ENCODE measurements around the gene STAT3.

STAT3 gene

DNA sequence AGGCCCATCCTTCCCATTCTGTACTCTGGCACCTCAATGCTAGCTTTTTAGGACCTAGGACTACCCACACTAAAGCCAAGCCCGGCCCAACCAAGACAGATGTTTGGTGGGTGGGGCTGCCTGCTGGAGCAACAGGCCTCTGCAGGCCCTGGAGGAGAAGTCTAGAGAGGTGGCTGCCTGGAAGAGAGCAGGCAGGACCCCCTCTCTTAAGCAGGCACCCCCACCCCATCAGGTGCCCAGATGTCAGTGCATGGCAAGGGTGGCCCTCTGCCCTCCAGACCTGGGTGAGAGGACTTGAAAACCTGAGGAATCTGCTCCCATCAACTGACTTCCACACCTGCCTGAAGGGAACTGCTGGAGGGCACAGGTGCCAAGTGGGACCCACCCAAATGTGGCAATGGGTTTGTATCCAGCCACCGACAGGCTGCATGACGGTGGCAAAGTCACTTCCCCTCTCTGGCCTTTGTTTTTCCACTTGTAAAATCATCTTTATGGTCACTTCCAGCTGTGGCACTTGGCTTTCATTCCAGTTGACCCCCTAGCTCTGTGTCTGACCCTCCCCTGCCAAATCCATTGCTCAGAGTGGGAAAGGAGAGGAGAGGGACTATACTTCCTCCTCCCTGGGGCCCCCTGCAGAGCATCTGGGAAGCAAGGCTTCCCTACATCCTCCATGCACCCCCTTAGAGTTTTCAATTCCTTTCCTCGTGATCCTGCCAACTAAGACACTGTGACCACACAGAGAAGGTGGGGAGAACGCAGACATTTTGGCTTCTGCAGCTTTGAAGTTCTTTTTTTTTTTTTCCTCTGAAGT, 101.6 kb downstream of the STAT3 start:
- no peaks in the 10 kb centered on the region for H3K79me2 ChIP-seq
- no peaks in the 10 kb centered on the region for H3K9me3 ChIP-seq (ENCODE audit: control insufficient read depth, low read length)
- H3K27ac ChIP-seq = peak overlapping the region; percentile 41
- H3K4me3 ChIP-seq (ENCODE audit: low read depth, low read length) = no peak overlapping the region
- no peaks in the 10 kb centered on the region for H3K27me3 ChIP-seq (ENCODE audit: control insufficient read depth, insufficient read depth, low read length)
- H3K9ac ChIP-seq = no peak overlapping the region
- no peak overlapping the region for H3K4me2 ChIP-seq (ENCODE audit: low read length)
- peaks cover 4% of the 10 kb centered on the region for H3K4me1 ChIP-seq
- peak overlapping the region; percentile 66 for H2AFZ ChIP-seq
- TF ChIP-seq, protein P1, sequence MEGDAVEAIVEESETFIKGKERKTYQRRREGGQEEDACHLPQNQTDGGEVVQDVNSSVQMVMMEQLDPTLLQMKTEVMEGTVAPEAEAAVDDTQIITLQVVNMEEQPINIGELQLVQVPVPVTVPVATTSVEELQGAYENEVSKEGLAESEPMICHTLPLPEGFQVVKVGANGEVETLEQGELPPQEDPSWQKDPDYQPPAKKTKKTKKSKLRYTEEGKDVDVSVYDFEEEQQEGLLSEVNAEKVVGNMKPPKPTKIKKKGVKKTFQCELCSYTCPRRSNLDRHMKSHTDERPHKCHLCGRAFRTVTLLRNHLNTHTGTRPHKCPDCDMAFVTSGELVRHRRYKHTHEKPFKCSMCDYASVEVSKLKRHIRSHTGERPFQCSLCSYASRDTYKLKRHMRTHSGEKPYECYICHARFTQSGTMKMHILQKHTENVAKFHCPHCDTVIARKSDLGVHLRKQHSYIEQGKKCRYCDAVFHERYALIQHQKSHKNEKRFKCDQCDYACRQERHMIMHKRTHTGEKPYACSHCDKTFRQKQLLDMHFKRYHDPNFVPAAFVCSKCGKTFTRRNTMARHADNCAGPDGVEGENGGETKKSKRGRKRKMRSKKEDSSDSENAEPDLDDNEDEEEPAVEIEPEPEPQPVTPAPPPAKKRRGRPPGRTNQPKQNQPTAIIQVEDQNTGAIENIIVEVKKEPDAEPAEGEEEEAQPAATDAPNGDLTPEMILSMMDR (IDR thresholded peaks at IDR 0.05) = no peak
- H3K36me3 ChIP-seq (ENCODE audit: control insufficient read depth, insufficient read depth, low read length) = no peaks in the 10 kb centered on the region

GRCh38 chr17:42285346-42286050, 102.7 kb downstream of the STAT3 start:
- H3K27me3 ChIP-seq (ENCODE audit: control insufficient read depth, insufficient read depth, low read length) = no peaks in the 10 kb centered on the region
- H3K4me1 ChIP-seq = peaks cover 4% of the 10 kb centered on the region
- no peak overlapping the region for H3K9ac ChIP-seq
- H3K4me2 ChIP-seq (ENCODE audit: low read length) = no peak overlapping the region
- no peak overlapping the region for H2AFZ ChIP-seq
- H3K79me2 ChIP-seq = no peaks in the 10 kb centered on the region
- H3K36me3 ChIP-seq (ENCODE audit: control insufficient read depth, insufficient read depth, low read length) = no peaks in the 10 kb centered on the region
- H3K4me3 ChIP-seq (ENCODE audit: low read depth, low read length) = no peak overlapping the region
- TF ChIP-seq, protein P1 (IDR thresholded peaks at IDR 0.05) = no peak
- no peaks in the 10 kb centered on the region for H3K9me3 ChIP-seq (ENCODE audit: control insufficient read depth, low read length)
- no peak overlapping the region for H3K27ac ChIP-seq

GRCh38 chr17:42284566-42284965, 103.7 kb downstream of the STAT3 start:
- Histone ChIP-seq H3K27me3 (ENCODE audit: control insufficient read depth, insufficient read depth, low read length) (no peaks in the 10 kb centered on the region), H3K79me2 (no peaks in the 10 kb centered on the region), H3K36me3 (ENCODE audit: control insufficient read depth, insufficient read depth, low read length) (no peaks in the 10 kb centered on the region), H3K27ac (no peak overlapping the region), H3K9me3 (ENCODE audit: control insufficient read depth, low read length) (no peaks in the 10 kb centered on the region), H3K9ac (no peak overlapping the region), H2AFZ (no peak overlapping the region), H3K4me3 (ENCODE audit: low read depth, low read length) (no peak overlapping the region), H3K4me2 (ENCODE audit: low read length) (no peak overlapping the region), H3K4me1 (peaks cover 4% of the 10 kb centered on the region)
- TF ChIP-seq, protein P1 (IDR thresholded peaks at IDR 0.05) = no peak

DNA sequence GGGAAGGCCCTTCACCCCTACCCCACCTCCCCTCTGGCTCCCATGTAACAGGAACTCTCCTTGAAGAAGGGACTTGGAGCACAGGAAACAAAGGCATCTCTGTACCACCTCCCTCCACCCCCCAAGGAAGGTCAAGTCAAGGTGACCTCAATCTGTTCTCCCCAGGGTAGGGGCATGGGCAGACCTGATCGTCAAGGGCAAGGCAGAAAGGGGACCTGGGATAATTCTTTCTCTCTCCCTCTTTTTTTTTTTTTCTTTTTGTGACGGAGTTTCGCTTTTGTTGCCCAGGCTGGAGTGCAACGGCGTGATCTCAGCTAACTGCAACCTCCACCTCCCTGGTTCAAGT, 104.2 kb downstream of the STAT3 start:
- peaks cover 4% of the 10 kb centered on the region for H3K4me1 ChIP-seq
- no peaks in the 10 kb centered on the region for H3K27me3 ChIP-seq (ENCODE audit: control insufficient read depth, insufficient read depth, low read length)
- H3K9ac ChIP-seq = no peak overlapping the region
- H3K36me3 ChIP-seq (ENCODE audit: control insufficient read depth, insufficient read depth, low read length) = no peaks in the 10 kb centered on the region
- H3K4me2 ChIP-seq (ENCODE audit: low read length) = no peak overlapping the region
- TF ChIP-seq, protein P1 (IDR thresholded peaks at IDR 0.05) = no peak
- no peaks in the 10 kb centered on the region for H3K79me2 ChIP-seq
- no peak overlapping the region for H2AFZ ChIP-seq
- H3K4me3 ChIP-seq (ENCODE audit: low read depth, low read length) = no peak overlapping the region
- no peaks in the 10 kb centered on the region for H3K9me3 ChIP-seq (ENCODE audit: control insufficient read depth, low read length)
- H3K27ac ChIP-seq = no peak overlapping the region

Measured in parathyroid adenoma (tissue), 2 donors.